Ureter (tissue), 1 donor: ENCODE measurements around the gene TBC1D21. TPM values are rescaled to one million over a fixed set of nuclear protein-coding genes. Genes with fewer than 3 reads are reported as not detected.

Source experiments
- DNase-seq: peaks from one replicate; pipeline ENCODE4 v3.0.0-alpha.2; 2020; ENCODE audit warnings: low spot score
- total RNA-seq: library from RNA; stranded (reverse); gene quantifications from one replicate; pipeline ENCODE4 v1.2.4, GENCODE V29; 2023
- donor health status: DM: yes; HTN: yes; CAD: no.

Gene TBC1D21
- total RNA-seq, 1 donor from 2014 or later: not detected

- DNase-seq: no peak
Measured at GRCh38 chr15:73888224-73889041, 15.1 kb downstream of the TBC1D21 start.

- no peak for DNase-seq
Measured at GRCh38 chr15:73889053-73889761, 15.8 kb downstream of the TBC1D21 start.

GRCh38 chr15:73889762-73890124 is 16.4 kb downstream of the TBC1D21 start:
- no peak for DNase-seq

- no peak for DNase-seq
Measured at GRCh38 chr15:73891328-73892315, 18.3 kb downstream of the TBC1D21 start.

DNA sequence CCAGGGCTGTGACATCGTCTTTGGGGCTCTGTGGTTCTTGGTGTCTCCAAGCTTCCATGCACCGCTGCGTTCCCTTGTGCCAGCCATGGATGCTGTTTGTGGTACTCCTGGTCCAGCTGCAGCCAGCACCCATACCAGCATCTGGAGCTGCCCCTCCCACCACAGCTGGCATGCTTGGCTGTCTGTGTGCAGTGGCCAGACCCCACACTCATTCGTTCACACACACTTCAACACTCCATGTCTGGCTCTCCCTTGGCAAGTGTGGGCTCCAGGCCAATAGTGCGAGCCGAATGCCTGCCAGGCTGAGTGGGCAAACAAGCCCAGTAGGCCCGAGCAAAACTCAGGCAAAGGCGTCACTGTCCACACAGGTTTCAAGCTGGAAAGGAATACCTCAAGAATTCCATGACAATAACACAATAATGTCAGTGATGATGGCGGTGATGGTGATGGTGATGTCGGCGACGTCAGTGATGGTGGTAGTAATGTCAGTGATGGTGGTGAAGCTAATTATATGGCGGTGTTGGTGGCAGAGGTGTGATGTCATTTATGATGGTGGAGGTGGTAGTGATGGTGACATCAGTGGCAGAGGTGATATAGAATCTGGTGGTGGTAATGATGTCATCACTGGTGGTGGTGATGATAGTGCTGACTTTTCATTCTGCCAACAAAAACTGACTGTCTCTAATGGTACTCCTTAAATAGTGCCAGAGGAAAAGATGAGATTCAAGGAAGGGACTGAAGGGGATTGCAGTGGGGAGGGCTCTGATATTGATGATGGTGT is 19.3 kb downstream of the TBC1D21 start:
- no peak for DNase-seq

DNA sequence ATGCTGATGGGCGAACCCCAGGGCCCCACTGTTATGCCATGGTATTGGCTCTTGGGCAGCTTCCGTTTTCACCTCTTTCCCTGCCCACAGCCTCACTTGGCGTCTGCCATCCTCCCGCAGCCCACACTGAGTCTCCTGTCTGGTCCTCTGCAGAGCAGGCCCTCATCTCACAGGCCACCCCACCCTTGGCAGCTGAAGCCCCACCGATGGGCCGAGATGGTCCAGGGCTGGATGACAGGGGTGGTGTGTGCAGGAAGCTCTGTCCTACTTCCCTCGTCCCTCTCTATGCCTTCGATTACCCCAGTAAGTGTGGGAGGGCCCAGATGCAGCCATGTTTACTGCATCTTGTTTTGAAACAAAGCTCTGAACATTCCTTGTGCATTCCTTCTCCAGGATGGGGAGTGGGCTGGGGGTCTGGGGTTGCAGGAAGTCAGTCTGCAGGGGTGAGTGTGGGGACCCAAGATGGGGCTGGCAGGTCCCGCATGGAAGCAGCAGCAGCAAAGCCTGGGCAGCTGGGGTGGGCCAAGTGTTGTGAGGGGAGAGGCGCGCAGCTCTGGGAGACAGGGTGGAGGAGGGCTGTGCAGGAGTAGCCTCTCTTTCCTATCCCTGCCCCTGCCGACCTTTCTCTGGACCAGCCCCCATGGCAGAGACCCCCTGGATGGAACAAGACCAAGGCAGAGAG is 20.9 kb downstream of the TBC1D21 start:
- DNase-seq: no peak

DNA sequence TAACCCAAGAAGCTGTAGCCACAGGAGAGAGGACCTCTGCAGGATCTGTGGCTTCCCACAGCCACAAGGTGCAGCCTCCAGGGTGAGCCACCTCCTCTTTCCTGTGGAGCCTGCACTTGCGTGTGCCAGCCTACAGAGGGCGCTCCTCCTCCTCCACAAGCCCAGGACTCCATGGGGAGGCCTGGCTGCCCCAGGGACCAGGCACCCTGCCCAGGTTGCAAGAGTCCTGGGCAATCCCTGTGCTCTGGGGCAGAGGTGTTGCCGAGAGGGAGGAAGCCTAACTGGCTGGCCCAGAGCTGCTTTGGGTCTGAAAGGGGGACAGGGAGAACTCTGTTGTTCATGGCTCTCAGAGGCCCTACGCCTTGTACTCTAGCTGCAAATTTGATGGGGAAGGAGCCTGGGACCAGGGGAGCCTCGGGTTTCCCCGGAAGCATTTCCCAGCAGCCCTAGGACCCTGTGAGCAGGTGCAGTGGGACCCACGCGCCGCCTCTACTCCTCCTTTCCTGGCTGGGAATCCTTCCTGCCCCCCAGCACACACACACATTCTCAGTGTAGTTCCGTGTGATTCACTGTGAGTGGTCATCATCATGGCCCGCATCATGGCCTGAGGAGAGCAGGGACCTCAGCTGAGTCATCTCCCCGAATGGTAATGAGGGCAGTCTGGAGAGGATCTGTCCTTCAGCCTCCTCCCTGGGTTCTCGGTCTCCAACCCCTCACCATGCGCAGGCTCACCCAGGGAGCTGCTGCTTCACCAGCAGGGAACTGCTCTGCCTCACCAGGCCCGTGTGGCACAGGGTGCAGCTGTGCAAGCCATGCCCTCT is 24.3 kb downstream of the TBC1D21 start:
- no peak for DNase-seq

DNA sequence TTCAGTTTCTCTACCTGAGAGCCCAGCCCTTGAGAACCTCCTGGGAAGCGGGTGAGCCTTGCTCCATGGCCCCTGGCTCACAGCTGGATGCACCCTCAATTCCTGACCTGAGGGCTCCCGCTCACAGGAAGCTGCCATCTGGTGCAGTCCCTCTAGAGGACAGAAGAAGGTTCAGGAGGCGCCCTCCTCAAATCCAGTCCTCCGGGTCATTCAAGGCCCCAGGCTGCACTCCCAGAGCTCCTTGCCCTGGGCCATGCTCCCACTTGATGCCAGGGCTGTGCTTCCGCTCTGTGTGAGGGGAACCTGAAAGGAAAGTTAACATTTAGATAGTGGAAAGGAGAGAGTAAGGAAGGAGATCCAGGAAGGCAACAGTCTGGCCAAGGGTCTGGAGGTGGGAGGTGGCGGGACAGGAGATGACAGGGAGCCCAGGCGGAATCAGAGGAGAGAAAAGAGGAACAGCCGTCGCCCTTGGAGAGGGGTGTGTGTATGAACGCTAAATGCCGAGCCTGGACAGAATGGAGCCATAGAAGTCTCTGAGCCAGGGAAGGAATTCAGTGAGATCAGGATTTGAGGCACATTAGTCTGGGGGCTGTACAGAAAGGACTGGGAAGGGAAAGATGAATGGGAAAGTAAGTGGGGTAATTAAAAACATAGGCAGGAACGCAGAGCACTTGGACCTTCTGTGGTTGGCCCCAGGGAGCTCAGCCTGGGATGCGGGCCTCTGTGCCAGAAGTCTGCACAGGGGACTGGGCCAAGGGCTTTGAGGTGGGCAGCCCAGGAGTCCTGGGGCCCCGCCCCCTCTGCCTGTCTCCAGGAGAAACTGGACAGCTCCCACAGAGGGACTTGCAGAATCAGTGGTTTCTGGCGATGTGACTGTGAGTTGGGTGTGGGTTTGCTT is 26.1 kb downstream of the TBC1D21 start:
- no peak for DNase-seq

DNA sequence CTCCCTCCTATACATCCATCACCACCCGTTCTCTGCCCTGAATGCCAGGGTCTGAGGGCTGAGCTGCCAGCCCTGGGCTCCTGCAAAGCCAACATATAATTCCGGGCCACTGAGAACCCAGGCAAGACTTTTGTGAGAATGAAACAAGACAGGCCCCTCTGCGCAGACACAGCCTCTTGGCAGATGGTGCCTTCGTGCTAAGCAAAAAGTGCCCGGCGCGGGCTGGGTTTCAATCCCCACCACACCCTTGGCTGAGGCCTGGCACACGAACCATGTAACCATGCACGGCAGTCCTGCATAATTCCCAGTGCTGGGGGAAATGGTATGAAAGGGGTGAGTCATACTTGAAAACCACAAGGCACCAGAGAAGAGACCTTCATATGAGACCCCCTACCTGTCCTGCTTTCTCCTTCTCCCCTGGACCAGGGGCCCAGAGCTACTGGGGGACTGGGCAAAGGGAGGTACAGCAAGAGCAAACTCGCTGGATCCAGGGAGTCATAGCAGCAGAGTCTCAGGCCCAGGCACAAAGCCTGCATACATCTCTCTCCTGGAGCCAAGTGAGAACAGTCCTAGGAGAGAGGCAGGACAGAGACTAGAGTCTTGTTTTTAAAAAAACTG is 26.8 kb downstream of the TBC1D21 start:
- DNase-seq: no peak

GRCh38 chr15:73901126-73901810 is 27.9 kb downstream of the TBC1D21 start:
- DNase-seq: no peak

- DNase-seq: no peak
Measured at GRCh38 chr15:73902121-73903020, 29.0 kb downstream of the TBC1D21 start.

GRCh38 chr15:73904026-73904815 is 30.9 kb downstream of the TBC1D21 start:
- DNase-seq: no peak

- DNase-seq: no peak
Measured at GRCh38 chr15:73905225-73905827, 32.0 kb downstream of the TBC1D21 start.

DNA sequence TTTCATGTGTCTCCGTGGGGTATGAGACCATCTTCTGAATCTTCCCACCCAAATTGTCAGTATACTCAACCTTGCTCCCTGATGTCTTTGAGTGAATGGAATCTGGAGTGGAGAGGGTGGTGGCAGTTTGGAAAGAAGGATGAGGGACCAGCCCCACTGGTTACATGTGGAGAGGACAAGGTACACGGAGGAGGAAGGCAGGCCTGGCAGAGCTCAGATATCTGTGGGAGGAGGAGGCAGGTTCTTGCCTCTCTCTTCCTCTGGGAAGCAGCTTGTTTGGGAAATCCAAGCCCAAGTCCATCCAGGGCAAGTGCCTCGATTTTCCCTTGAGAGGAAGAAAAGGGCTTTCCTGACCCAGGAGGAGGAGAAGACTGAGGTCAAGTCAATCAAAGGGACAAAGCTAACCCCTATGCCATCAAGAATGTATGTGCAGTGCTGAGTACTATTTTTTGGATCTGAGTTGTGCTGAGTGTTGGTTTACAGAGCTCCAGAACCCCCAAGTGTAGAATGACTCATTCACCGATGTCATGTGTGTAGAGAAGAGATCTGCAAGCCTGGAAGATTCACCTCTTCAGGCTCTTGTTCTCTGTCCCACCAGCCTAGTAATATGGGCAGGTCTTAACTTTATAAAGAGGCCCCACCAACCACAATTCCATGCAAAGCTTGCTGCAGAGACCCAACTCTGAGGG is 33.1 kb downstream of the TBC1D21 start:
- DNase-seq: no peak

DNA sequence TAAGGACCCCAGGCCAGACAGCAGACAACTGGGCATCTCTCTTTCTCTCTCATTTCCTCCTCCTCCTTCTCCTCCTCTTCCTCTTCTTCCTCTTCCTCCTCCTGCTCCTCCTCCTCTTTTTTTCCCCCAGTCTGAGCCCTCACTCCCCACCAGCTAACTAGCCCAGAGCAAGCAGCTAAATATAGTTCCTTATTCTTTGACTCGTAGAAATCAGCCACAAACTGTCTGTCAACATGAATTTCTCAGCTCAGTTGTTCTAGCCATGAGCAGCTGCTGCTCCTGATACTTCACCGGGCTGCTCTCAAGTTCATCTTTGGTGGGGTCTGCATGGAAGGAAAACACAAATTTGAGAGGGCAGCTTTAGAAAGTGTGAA is 33.7 kb downstream of the TBC1D21 start:
- no peak for DNase-seq
